IPS-15b (cell line): ENCODE measurements around the gene TFEB.

Experiments
- H3K27me3 ChIP-seq: one replicate; pipeline ENCODE4 v1.6.1; 2013; ENCODE audit warnings: low read length; ENCODE audit not compliant: control insufficient read depth, insufficient read depth
- H3K36me3 ChIP-seq: one replicate; pipeline ENCODE4 v1.6.1; 2013; ENCODE audit warnings: low read length; ENCODE audit not compliant: control insufficient read depth, insufficient read depth
- H3K4me1 ChIP-seq: one replicate; pipeline ENCODE4 v1.6.1; 2013; ENCODE audit warnings: mild to moderate bottlenecking, low read length; ENCODE audit not compliant: control insufficient read depth, insufficient read depth
- H3K4me3 ChIP-seq: one replicate; pipeline ENCODE4 v1.5.1; 2013; ENCODE audit warnings: low read depth, low read length
- H3K9ac ChIP-seq: one replicate; pipeline ENCODE4 v1.6.1; 2013; ENCODE audit warnings: low read depth, mild to moderate bottlenecking, low read length
- H3K9me3 ChIP-seq: one replicate; pipeline ENCODE4 v1.6.1; 2013; ENCODE audit warnings: mild to moderate bottlenecking, low read length; ENCODE audit not compliant: control insufficient read depth, insufficient read depth

The TFEB gene

DNA sequence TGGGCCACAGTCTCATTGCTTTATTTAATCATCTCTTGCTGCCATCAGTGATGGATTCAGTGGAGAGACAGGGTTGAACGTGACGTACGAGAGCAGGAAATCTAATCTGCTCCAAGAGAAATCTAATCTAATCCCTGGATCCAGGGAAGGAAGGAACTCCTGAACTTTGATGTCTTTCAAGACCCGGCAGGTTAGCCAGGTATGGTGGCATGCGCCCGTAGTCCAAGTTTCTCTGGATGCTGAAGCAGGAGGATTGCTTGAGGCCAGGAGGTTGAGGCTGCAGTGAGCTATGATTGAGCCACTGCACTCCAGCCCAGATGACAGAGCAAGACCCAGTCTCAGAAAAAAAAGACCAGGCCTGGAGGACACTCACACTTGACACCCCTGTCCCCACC is 23.2 kb upstream of the TFEB start:
- H3K36me3 ChIP-seq, result no peaks in the 10 kb centered on the region
- H3K4me3 ChIP-seq, result no peak overlapping the region
- no peak overlapping the region for H3K9ac ChIP-seq
- no peaks in the 10 kb centered on the region for H3K9me3 ChIP-seq
- no peaks in the 10 kb centered on the region for H3K27me3 ChIP-seq
- peaks cover 3% of the 10 kb centered on the region for H3K4me1 ChIP-seq

DNA sequence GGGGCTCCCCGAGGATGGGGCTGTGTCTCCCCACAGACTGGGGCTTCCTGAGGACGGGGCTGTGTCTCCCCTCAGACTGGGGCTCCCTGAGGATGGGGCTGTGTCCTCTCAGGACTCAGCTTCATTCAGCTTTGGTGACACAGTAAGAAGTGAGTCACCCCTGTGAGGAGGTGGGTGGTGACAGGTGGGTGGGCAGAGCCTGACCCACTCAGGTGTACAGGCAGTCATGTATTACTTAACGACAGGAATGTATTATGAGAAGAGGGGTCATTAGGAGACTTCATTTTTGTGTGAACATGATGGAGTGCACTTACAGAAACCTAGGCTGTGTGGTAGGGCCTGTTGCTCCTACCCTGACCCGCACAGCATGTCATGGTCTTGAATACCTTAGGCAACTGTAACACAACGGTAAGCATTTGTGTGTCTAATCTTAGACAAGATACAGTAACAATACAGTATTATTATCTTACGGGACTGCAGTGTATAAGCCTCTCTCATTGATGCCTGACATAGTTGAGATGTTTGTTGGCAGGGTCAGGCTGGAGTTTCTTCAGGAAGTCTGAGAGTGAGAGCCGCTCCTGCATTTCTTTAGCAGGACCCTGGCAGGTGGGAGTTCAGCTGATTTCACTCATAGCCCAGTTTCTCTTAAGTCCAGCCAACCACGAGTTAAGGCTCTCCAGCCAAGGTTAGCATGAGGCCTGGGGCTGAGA is 22.7 kb upstream of the TFEB start:
- no peak overlapping the region for H3K4me3 ChIP-seq
- no peaks in the 10 kb centered on the region for H3K36me3 ChIP-seq
- H3K9ac ChIP-seq, result no peak overlapping the region
- no peaks in the 10 kb centered on the region for H3K9me3 ChIP-seq
- no peaks in the 10 kb centered on the region for H3K27me3 ChIP-seq
- peaks cover 3% of the 10 kb centered on the region for H3K4me1 ChIP-seq

GRCh38 chr6:41757271-41757670 is 21.9 kb upstream of the TFEB start:
- Histone ChIP-seq H3K27me3 (no peaks in the 10 kb centered on the region), H3K9me3 (no peaks in the 10 kb centered on the region), H3K9ac (no peak overlapping the region), H3K36me3 (no peaks in the 10 kb centered on the region), H3K4me3 (no peak overlapping the region), H3K4me1 (peaks cover 3% of the 10 kb centered on the region)

- H3K9ac ChIP-seq, result no peak overlapping the region
- H3K4me3 ChIP-seq, result no peak overlapping the region
- H3K27me3 ChIP-seq, result no peaks in the 10 kb centered on the region
- H3K4me1 ChIP-seq, result peaks cover 3% of the 10 kb centered on the region
- no peaks in the 10 kb centered on the region for H3K36me3 ChIP-seq
- no peaks in the 10 kb centered on the region for H3K9me3 ChIP-seq
Observed at GRCh38 chr6:41756354-41756753, 20.9 kb upstream of the TFEB start.

GRCh38 chr6:41755895-41756294 is 20.5 kb upstream of the TFEB start:
- H3K4me3 ChIP-seq, result no peak overlapping the region
- H3K9ac ChIP-seq, result no peak overlapping the region
- no peaks in the 10 kb centered on the region for H3K36me3 ChIP-seq
- no peaks in the 10 kb centered on the region for H3K9me3 ChIP-seq
- H3K4me1 ChIP-seq, result peaks cover 3% of the 10 kb centered on the region
- H3K27me3 ChIP-seq, result no peaks in the 10 kb centered on the region

- H3K36me3 ChIP-seq, result no peaks in the 10 kb centered on the region
- H3K4me3 ChIP-seq, result no peak overlapping the region
- no peak overlapping the region for H3K9ac ChIP-seq
- H3K27me3 ChIP-seq, result no peaks in the 10 kb centered on the region
- H3K4me1 ChIP-seq, result no peaks in the 10 kb centered on the region
- H3K9me3 ChIP-seq, result no peaks in the 10 kb centered on the region
Observed at GRCh38 chr6:41750374-41750773, 15.0 kb upstream of the TFEB start.

DNA sequence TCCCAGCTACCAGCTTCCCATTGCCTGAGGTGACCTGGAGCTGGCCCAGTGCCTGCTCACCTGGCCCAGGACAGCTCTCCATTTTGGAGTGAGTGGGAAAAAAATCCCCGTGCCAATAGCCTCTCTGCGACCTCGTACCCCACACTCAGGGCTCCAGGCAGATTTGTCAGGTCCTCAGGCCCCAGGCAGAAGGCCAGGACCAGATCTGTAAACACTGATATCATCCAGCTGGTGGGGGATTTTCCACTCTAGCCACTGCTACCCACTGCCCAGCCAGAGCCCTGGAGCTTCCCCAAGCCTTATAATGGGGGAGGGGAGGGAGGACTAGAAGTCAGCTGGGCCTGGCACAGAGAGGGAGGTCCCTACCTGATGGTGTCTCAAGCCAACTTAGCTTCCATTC is 13.1 kb upstream of the TFEB start:
- Histone ChIP-seq H3K4me1 (no peaks in the 10 kb centered on the region), H3K36me3 (no peaks in the 10 kb centered on the region), H3K9me3 (no peaks in the 10 kb centered on the region), H3K4me3 (no peak overlapping the region), H3K9ac (no peak overlapping the region), H3K27me3 (no peaks in the 10 kb centered on the region)

- H3K4me3 ChIP-seq, result no peak overlapping the region
Observed at GRCh38 chr6:41748102-41748477, 12.7 kb upstream of the TFEB start.

GRCh38 chr6:41747256-41748101 is 12.1 kb upstream of the TFEB start, which contains the start of gene PGC:
Gene PGC (minus strand): TSS chr6:41747397. CDS start chr6:41747334, 63 bp downstream.
- H3K27me3 ChIP-seq, result no peaks in the 10 kb centered on the region
- no peak within 1 kb of the TSS for H3K4me3 ChIP-seq
- H3K4me1 ChIP-seq, result no peaks in the 10 kb centered on the region
- H3K9me3 ChIP-seq, result no peaks in the 10 kb centered on the region
- H3K36me3 ChIP-seq, result no peaks in the 10 kb centered on the region
- no peak within 1 kb of the TSS for H3K9ac ChIP-seq

More at GRCh38 chr6:41748102-41748477, 12.7 kb upstream of the TFEB start:
- H3K4me1 ChIP-seq, result no peaks in the 10 kb centered on the region
- H3K36me3 ChIP-seq, result no peaks in the 10 kb centered on the region
- H3K9ac ChIP-seq, result no peak overlapping the region
- no peaks in the 10 kb centered on the region for H3K9me3 ChIP-seq
- H3K27me3 ChIP-seq, result no peaks in the 10 kb centered on the region

DNA sequence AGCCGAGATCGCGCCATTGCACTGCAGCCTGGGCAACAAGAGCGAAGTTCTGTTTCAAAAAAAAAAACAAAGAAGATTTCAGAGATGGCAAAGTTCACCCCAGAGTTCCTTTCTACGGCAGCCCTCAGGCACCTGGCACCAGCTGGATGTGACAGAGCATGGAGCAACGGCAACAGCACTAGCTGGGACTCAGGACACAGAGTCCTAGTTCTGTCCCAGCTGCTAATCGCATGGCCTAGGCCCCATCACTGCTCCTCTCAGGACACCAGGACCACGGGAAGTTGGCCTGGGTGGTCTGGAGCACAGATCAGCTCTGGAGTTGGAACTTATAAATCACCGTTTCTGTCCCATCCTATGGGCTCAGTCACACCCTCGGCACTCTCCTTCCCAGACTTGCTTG is 10.7 kb upstream of the TFEB start:
- H3K9me3 ChIP-seq, result no peaks in the 10 kb centered on the region
- no peaks in the 10 kb centered on the region for H3K4me1 ChIP-seq
- H3K9ac ChIP-seq, result no peak overlapping the region
- H3K4me3 ChIP-seq, result no peak overlapping the region
- H3K27me3 ChIP-seq, result no peaks in the 10 kb centered on the region
- no peaks in the 10 kb centered on the region for H3K36me3 ChIP-seq

GRCh38 chr6:41744236-41744787 is 8.9 kb upstream of the TFEB start:
- Histone ChIP-seq H3K4me3 (no peak overlapping the region), H3K9me3 (no peaks in the 10 kb centered on the region), H3K9ac (no peak overlapping the region), H3K27me3 (no peaks in the 10 kb centered on the region), H3K4me1 (no peaks in the 10 kb centered on the region), H3K36me3 (no peaks in the 10 kb centered on the region)
